ENCODE measurements around the gene CYP3A7.

GRCh38 chr7:99739699-99740572, 4.9 kb upstream of the CYP3A7 start:
- TF ChIP-seq GATA2 (IDR thresholded peaks at IDR 0.05; ENCODE audit: low read depth, low read length): no peak
- TF ChIP-seq GATA3 (IDR thresholded peaks at IDR 0.05; ENCODE audit: low read depth, low read length): no peak
